ENCODE results near the gene PDGFRA. TPM values are rescaled to one million over a fixed set of nuclear protein-coding genes. Genes with fewer than 3 reads are reported as not detected.

The PDGFRA gene
- total and polyA plus RNA-seq, 8 donors = 8.2 to 371 (median 52.4) TPM

DNA sequence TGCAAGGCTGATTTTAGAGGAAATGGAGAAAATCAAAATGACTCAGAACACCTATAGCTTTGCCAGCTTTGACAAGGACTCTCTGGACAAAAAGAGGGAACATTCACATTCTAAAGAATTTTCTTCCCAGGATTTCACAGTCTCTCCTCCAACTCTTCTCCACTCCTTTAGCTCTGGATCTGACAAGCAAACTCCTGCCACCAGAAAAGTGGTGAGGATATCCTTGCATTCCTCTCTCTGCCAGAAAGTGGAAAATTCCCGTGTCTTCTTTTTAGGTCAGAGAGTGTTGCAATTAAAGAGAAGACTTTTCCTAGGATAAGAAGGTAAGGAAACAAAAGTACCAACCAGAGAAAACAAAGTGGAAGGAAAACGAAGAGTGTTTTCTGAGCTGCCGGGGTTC is 16.1 kb upstream of the PDGFRA start:
- intact Hi-C loops (cut with DNase I; ENCODE audit: low total_unique reads) = no loop called here
- no peak for DNase-seq
- Histone ChIP-seq H3K4me1 (peaks cover 7 to 14% (median 10%) of the 10 kb centered on the region in 4 donors), H3K36me3 (no peaks in the 10 kb centered on the region), H3K4me3 (no peak overlapping the region), H3K27ac (no peak overlapping the region), H3K27me3 (peaks cover 0 to 17% (median under 1%) of the 10 kb centered on the region in 3 donors), H3K9me3 (no peaks in the 10 kb centered on the region)
- TF ChIP-seq POLR2AphosphoS5 (IDR thresholded peaks at IDR 0.05) (no peak), POLR2A (IDR thresholded peaks at IDR 0.05) (no peak), EP300 (IDR thresholded peaks at IDR 0.05) (no peak)
- TF ChIP-seq, protein P1, sequence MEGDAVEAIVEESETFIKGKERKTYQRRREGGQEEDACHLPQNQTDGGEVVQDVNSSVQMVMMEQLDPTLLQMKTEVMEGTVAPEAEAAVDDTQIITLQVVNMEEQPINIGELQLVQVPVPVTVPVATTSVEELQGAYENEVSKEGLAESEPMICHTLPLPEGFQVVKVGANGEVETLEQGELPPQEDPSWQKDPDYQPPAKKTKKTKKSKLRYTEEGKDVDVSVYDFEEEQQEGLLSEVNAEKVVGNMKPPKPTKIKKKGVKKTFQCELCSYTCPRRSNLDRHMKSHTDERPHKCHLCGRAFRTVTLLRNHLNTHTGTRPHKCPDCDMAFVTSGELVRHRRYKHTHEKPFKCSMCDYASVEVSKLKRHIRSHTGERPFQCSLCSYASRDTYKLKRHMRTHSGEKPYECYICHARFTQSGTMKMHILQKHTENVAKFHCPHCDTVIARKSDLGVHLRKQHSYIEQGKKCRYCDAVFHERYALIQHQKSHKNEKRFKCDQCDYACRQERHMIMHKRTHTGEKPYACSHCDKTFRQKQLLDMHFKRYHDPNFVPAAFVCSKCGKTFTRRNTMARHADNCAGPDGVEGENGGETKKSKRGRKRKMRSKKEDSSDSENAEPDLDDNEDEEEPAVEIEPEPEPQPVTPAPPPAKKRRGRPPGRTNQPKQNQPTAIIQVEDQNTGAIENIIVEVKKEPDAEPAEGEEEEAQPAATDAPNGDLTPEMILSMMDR (IDR thresholded peaks at IDR 0.05) = no peak
- WGBS, 5 donors = 45 to 67% (median 54%) methylated on average over 3 of the region's 3 CpGs

- DNase-seq = peak; percentile 36 to 53
- H3K27ac ChIP-seq = peak overlapping the region in 3 of 5 donors; percentile 40 to 51 (median 49)
- 23 to 32% (median 25%) methylated on average over 4 of the region's 4 CpGs for WGBS, 5 donors
- intact Hi-C loops (cut with DNase I; ENCODE audit: low total_unique reads) = no loop called here
- peaks cover 0 to 25% (median 7%) of the 10 kb centered on the region in 3 donors for H3K27me3 ChIP-seq
- no peaks in the 10 kb centered on the region for H3K9me3 ChIP-seq
- peaks cover 7 to 18% (median 13%) of the 10 kb centered on the region in 4 donors for H3K4me1 ChIP-seq
- no peak overlapping the region for H3K4me3 ChIP-seq
- peak in 2 of 3 donors; percentile 11 to 64 for TF ChIP-seq POLR2AphosphoS5 (IDR thresholded peaks at IDR 0.05)
- TF ChIP-seq, protein P1 (IDR thresholded peaks at IDR 0.05) = no peak
- no peaks in the 10 kb centered on the region for H3K36me3 ChIP-seq
These were observed 15.3 kb upstream of the PDGFRA start for GRCh38 chr4:54213761-54214160.

GRCh38 chr4:54215379-54216077 is 13.6 kb upstream of the PDGFRA start:
- intact Hi-C loops (cut with DNase I; ENCODE audit: low total_unique reads) = loop anchor here (5.0 kb wide), 1 partner anchor 1018 kb away; no protein-coding TSS in a partner anchor
- Histone ChIP-seq H3K4me3 (no peak overlapping the region), H3K27ac (no peak overlapping the region), H3K36me3 (no peaks in the 10 kb centered on the region), H3K4me1 (peaks cover 7 to 18% (median 13%) of the 10 kb centered on the region in 4 donors), H3K9me3 (no peaks in the 10 kb centered on the region), H3K27me3 (peaks cover 0 to 32% (median 10%) of the 10 kb centered on the region in 3 donors)
- TF ChIP-seq, protein P1 (IDR thresholded peaks at IDR 0.05) = no peak
- TF ChIP-seq POLR2AphosphoS5 (IDR thresholded peaks at IDR 0.05) (no peak), EP300 (IDR thresholded peaks at IDR 0.05) (no peak), POLR2A (IDR thresholded peaks at IDR 0.05) (no peak)
- WGBS, 5 donors = 59 to 77% (median 67%) methylated on average over 4 of the region's 4 CpGs
- DNase-seq = no peak

DNA sequence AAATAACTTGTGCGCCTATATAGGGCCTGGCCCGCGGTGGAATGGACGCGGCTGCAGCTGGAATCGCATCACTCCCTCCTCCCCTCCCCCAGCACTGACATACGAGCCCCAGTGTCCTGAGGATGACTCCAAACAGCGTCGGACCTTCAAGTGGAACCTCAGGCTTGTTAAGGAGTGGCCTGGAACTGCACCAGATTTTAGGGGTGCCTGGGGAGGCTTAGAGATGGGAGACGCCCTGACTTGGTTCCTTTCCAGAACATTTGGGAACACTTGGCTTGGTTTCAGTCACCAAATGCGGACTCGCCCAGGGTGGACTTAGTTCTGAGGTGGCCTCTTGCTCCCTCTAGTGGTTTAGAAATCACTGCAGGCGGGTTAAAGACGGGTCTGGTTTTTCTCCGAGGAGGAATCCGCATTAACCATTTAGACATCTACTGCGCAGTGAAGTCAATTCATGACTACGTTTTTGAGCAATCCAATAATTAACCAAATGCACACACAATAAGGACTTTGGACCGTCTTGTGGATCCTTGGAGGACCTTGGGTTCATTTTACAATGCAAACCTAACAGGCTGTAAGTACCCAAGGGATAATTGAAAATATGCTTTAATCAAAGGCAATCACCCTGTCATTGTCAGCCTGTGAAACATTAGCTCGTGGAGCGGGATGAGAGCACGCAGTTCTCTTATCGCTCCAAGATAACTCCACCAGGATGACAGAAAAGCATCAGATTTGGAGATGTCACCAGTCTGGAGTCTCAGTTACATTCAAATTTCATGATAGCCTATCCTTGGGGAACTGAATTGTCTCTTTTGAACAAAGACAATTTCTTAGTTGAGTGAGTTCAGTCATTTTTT is 11.2 kb upstream of the PDGFRA start:
- peaks cover 0 to 35% (median 10%) of the 10 kb centered on the region in 3 donors for H3K27me3 ChIP-seq
- no peaks in the 10 kb centered on the region for H3K9me3 ChIP-seq
- no peaks in the 10 kb centered on the region for H3K36me3 ChIP-seq
- 1 to 2% (median 1%) methylated on average over 20 to 23 of the region's 23 CpGs for WGBS, 5 donors
- H3K4me1 ChIP-seq = peaks cover 7 to 18% (median 13%) of the 10 kb centered on the region in 4 donors
- peak; percentile 74 to 95 for DNase-seq
- TF ChIP-seq POLR2A (IDR thresholded peaks at IDR 0.05) (no peak), POLR2AphosphoS5 (IDR thresholded peaks at IDR 0.05) (peak in 2 of 3 donors; percentile 26 to 52)
- TF ChIP-seq, protein P1 (IDR thresholded peaks at IDR 0.05) = peak in 5 of 7 experiments; percentile 73 to 91 (median 89)
- H3K4me3 ChIP-seq = peak overlapping the region; percentile 28 to 36 (median 29)
- peak overlapping the region in 1 of 5 donors; percentile 42 for H3K27ac ChIP-seq
- intact Hi-C loops (cut with DNase I; ENCODE audit: low total_unique reads) = loop anchor here (5.0 kb wide), 1 partner anchor 1021 kb away; no protein-coding TSS in a partner anchor

All from stomach (tissue), 9 donors.